HG03342 (cell line): Measurements from ENCODE around the gene WDR93.
A peak's percentile ranks its signal among the peaks of the same experiment; 100 is the strongest.

ENCODE experiments used
- ATAC-seq: cut with Tn5 transposase; IDR thresholded peaks from one replicate; pipeline ENCODE4 v1.9.1; 2021; ENCODE audit warnings: mild to moderate bottlenecking, moderate library complexity; ENCODE audit not compliant: unreplicated experiment

Gene WDR93

DNA sequence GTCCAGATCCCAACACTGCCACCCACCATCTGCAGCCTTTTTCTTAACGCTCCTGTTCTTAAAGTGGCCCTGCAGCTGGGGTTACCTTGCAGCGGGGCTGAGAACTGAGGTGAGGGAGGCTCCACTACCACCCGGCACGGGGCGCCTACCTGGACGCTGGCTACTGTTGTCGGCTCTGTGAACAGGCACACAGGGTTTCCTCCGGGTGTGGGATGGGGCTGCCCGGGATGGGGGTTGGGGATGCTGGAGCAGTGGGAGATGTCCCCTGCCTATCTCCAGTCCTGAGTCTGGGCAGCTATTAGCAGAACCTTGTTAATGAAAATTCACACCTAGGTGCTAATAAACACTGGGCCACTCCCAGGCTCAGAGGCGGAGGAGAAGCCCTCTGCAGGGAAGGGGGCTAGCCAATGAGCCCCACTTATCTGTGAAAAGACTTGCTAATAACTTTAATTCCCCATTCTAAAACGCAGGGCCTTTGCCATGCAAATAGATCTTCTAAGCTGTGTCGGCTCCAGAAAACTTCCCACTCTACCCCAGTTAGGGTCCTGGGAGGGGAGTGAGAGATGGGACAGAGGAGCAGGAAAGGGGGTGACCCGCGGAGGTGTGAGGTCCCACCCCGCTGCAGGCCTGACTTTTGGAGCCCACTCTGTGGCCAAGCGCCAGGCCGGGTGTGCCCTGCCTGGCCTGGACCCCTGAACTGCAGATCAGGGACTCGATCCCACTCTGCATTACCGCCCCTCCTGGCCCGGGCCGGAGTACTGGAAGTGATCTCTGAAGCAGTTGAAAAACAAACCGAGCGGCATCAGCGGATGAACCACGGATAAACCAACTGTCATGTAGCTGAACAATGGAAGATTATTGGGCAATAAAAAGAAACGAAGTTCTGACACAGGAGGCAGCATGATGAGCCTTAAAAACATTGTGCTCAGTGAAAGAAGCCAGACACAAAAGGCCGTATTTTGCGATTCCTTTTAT, 57.4 kb downstream of the WDR93 start:
- no peak for ATAC-seq

DNA sequence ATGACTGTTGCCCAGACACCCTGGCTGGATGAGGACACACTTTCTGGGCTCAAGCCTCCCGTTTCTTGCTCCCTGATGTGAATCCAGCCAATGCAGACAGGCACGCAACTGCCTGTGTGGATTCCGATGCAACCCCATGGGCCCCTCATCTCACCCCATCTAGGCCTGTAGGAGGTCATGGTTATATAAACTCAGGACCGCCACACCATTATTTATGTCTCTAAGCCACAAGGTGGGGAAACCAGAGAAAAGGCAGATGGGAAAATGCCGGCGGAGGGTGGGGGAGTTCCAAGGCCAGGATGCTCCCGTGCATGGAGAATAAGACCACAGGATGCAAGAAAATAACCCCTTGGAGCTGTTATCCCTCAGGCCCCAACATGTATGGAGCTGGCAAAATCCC, 58.4 kb downstream of the WDR93 start:
- no peak for ATAC-seq

DNA sequence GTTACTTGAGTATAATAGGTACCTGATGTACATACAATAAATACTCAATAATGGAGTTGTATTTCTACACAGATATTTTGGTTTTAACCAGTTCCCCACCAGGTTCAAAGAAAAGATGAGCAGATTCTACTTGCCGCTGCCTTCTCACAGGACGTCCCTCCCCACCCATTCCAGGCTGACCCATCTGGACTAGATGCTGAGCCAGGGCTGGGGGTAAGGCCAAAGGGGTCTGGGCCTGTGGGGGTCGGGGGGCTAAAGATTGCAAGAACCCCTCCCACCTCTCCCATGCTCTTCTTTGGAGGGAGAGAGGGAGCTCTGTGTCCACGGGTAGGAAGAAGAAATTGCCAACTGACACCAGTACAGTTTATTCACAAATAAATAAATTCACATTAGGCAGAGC, 58.9 kb downstream of the WDR93 start:
- no peak for ATAC-seq

DNA sequence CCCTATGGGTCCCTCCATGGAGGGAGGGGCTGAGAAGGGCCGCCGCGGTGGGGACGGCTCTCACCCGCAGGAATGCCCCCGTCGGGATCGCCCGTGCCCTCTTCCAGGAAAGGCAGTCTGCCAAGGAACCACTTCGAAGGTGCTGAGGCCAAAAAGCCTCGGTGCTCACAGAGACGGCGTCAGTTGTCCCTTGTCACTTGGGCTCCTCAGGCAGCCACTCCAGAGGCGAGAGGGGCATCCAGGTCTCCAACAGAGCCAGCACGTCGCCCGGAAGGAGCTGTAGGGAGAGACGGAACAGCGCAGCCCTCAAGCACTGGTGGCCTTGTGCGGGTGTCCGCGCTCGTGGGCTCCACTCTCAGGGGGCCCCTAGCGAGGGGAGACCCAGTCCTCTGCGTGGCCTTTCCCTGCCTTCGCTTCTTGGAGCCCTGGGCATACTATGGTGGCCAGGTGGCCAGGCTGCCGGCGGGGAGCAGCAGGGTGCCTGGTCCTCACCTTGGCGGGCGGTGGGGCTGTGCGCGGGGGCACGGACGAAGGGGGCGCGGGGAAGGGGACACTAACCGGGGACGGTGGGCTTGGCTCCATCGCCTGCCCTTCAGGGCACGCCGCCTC, 59.4 kb downstream of the WDR93 start:
- no peak for ATAC-seq

DNA sequence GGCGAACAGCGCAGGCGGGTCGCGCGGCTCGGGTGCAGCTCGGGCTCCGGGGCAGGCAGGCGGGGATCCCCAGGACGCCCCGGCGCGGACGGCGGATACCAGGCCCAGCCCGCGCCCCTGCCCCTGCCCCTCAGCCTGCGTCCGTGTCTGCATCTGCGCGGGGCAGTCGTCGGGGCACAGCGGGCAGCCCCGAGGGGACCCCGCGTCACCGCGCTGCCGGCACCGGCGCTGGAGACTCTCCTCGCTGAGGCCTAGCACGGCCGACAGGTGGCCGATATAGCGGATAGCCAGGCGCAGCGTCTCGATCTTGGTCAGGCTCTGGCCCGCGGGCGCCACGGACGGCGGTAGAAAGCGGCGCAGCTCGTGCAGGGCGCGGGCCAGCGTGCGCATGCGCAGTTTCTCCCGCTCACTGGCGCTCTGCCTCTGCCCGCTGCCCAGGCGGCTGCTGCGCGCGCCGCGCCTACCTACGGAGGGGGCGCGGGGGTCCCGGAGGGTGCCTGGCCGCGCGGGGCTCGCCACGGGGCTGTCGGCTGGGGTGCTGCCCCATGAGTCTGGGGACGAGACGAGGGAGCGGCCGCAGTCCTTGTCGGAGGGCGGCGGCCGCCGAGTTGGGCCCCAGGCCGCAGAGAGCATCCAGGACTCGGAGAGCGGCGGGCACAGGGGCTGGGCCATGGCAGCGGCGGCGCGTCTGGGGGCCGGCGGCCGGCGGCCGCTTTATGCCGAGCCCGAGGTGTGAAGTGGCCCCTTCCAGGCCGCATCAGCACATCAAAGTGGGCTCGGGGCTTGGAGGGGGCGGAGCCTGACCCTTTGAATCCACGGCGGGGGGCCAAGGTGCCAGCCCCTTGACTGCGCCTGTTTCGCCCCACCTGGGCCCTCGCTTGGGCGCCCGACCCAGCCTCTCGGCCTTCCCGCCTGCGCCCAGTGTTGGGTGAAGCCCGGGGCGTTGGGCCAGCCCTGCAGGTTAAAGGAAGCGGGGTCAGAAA, 60.2 kb downstream of the WDR93 start, which contains the start of gene MESP1:
Gene MESP1, minus strand, starts transcription at position 690 of the 983 bp plus-strand sequence. Its CDS starts 18 bp downstream, at position 672.
- peak; percentile 96 for ATAC-seq

DNA sequence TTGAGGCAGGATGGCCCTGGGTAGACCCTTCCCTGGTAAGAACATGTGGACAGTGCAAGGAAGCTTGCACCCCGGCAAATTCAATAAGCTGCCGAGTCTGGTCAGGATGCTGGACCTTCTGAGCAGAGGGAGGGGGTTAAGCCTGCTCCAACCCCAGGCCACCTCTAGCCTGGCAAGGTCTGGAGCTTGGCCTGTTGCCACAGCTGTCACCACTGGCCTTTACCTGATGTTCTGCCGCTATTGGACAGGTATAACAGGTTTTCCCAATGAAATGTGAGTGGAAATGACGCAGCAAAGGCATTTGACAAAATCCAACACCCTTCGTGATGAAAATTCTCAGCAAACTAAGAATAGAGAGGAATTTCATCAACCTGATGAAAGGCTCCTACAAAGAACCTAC, 61.1 kb downstream of the WDR93 start:
- no peak for ATAC-seq

DNA sequence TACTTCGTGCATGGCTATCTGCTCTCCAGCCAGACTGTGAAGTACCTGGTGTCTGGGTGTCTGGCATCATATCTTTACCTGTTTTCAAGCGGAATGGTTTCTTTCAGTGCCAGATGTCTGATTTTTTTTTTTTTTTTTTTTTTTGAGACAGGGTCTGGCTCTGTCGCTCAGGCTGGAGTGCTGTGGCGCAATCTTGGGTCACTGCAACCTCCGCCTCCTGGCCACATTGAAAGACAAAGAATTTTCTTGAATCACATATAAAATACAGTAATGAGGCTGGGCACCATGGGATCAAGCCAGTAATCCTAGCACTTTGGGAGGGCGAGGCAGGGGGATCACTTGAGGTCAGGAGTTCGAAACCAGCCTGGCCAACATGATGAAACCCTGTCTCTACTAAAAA, 63.2 kb downstream of the WDR93 start:
- no peak for ATAC-seq

DNA sequence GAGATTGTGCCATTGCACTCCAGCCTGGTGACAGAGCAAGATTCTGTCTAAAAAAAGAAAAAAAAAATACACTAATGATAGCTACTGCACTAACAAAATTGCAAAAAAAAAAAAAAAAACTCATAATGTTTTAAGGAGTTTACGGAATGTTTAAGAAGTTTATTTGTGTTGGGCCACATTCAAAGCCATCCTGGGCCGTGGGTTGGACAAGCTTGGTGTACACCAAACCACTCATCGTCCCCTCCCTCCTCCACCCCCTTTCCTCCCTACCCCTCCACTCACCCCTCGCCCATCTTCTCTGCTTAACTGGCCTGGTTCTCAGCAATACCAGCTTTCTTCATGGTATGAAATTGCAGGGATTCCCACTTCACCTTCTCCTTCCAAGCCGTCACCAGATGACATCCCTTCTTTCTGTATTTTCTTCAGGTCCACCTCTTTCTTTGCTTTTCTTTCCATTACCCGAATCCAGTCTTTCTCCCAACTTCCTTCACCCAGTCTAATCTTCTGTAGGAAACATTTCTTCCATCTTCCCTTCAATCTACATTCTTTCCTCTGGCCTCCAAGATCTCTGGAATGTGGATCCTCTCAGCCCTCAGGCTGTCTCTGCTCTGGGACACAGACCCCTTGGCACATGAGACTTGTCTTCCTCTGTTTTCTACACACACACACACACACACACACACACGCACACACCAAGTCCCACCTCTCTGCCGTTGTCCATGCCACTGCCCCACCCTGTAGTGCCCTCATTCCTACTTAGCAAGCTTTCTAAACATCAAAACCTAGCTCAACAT, 63.9 kb downstream of the WDR93 start:
- no peak for ATAC-seq

DNA sequence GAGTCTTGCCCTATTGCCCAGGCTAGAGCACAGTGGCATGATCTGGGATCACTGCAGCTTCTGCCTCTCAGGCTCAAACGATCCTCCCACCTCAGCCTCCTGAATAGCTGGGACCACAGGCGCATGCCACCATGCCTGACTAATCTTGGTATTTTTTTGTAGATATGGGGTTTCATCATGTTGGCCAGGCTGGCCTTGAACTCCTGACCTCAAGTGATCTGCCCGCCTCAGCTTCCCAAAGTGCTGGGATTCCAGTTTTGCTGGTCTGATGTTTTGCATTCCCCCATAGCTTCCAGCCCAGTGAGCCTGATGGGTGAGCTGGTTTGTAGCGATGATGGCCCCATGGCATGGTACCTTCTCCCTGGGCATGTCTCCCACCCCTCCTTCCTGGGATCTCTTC, 65.1 kb downstream of the WDR93 start:
- no peak for ATAC-seq

DNA sequence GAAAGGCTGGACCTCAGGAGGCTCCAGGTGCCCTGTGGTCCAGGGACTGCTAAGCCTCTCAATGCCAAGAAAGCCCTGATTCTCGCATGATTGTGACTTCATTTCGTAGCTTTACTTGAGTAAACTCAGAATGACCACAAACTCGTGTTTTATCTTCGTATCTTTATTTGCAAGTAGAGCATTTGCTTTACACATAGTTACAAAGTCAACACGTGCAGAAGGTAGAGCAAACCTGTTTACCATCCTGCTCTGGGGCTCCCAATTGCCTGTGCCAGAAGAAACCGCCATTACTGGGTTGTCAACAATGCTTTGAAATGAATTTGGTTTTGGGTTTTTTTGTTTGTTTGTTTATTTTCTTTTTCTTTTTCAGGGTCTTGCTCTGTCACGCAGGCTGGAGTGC, 66.3 kb downstream of the WDR93 start:
- ATAC-seq: no peak

DNA sequence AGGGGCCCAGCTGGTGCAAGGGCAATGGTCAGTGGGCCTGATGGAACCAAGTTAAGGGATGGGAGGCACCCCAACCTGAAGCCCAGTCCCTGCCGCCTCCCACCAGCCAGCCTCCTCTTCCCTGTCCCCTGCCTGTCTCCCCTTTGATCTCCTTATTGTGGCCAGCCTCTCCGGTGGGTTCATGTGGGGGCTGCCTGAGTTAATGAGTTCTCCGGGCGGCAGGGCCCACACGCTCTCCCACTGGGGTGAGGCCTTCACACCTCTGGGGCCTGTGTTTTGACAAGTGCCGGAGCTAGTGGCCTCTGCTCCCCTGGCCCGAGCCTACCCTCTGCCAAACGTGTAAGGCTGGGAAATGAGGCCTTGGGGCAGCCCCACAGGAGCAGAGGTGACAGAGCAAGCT, 67.7 kb downstream of the WDR93 start:
- ATAC-seq: no peak

DNA sequence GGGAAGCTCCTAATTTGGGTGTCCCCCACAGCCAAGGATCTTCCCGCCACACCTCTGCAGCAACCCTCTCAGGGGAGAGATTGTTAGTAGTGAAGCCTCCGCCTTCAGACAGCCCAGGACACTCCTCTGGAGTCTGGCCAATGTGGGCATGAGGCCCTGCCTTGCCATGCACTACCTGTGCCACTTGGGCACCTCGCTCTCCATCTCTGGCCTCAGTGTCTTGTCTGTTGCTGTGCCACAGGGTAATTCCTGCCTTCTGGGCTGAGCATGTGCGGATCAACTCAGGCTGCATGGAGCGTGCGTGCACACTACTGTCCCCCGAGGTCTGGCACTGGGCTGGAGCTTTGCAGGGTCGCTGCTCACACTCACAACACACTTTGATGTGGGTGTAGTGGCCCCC, 68.4 kb downstream of the WDR93 start:
- no peak for ATAC-seq

DNA sequence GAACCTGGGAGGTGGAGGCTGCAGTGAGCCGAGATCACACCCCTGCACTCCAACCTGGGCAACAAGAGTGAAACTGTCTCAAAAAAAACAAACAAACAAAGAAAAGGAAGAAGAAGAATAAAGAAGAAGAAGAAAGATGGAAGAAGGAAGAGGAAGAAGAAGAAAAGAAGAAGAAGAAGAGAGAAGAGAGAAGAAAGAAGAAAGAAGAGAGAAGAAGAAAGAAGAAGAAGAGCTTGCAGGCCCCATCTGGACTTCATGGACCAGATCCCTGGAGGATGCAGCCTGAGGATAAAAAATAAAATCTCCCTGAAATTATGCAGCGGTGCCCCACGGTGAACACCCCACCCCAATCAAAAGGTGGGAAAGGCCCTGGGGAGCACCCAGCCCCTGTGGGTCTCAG, 69.2 kb downstream of the WDR93 start:
- no peak for ATAC-seq

DNA sequence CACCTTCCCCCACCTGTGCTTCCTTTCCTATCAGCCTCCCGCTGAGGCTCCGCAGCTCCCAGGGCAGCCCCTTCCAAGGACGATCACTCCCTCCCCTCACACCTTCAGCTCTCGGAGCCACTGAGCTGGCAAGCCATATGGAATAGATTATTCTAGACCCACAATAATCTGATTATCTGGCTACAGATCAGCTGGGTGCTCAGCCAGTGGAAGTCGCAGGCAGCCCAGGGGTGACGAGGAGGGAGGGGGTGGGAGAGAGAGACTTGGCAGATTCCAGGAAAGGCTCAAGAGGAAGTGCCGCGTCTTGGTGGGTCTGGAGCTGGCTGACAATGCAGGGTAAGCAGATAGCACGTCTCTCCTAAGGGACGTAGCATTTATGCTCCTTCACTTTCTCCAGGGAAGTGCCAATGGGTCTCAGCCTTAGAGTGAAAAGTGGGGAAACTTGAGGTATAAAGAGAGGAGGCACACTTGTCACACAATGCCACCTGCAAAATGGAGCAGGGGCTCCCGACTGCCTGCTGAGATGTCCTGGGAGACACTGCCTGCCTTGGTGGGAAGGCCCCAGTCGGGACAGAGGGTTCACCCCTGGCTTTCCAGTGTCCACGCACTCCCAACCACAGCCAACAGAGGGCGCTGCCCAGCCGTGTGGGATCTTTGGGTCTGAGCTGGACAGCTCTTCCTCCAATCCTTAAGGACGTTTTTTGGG, 69.8 kb downstream of the WDR93 start:
- peak; percentile 76 for ATAC-seq

DNA sequence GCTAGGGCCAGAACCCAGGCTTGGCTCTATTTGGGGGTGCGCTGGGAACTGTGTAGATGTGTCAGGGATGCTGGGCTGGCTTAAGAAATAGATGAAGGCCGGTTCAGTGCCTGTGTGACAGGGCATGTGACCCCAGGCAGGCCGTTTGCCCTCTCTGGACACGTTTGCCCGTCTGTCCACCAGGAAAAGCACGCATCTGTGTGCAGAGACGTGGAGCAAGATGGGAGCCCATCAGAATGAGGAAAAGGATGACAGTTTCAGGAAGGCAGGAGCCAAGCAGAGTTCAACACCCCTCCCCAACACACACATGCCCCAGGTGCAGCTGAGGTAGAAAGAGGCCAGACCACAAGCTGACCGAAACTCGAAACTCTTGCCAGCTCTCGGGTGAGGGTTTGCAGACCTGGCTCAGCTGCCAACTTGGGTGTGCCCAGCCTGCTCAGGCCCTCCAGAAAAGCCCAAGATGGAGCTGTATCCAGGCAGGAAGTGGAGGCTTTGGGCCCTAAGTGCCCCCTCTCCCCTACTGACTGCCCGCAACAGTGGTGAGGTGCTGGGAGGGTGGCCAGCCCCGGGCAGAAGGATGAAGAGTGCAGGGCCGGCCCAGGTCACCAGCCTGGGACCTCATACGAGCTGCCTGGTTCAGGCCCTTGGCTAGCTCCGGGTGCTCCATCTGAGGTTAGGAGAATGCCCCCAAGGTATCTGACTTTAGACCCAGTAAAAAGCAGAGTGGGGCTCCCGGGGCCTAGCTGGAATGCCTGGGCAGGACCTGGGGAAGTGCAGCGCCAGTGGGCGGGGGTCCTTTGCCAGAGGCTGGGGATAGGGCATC, 70.6 kb downstream of the WDR93 start:
- ATAC-seq: no peak

DNA sequence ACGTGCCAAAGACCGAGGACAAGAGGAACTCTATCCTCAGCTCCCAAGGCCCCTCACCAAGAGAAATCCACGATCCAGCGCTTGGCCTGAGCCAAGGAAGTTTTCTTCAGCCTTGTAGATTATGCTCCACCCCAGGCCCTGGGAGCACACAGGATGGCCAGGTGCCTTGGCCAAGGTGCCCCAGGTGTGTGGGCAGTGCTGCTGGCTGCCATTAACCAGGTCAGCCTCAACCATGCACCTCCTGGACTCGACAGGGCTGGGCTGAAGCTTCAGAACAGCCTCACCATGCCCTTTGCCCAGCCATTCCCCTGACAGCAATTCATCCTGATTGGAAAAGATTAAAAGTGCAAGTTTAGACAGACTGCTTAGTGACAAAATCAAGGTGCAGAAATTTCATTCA, 71.3 kb downstream of the WDR93 start:
- no peak for ATAC-seq

DNA sequence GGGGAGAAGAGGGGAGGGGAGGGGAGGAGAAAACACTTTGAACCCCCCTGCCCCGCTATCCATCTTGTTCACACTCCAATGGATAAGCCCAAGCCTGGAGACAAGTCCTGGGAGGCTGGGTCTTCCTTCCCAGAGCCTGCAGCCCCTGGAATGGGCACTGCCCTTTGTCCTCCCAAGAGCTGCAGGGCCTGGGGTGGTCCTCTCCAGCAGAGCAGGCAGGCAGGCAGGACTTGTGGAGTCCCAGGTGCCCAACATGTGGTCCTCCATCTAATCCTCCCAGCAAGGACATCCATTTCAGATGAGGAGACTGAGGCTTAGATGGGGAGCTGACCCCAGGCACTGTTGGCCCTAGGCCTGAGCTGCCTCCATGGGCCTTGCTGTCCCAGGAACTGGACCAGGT, 75.1 kb downstream of the WDR93 start:
- ATAC-seq: no peak

DNA sequence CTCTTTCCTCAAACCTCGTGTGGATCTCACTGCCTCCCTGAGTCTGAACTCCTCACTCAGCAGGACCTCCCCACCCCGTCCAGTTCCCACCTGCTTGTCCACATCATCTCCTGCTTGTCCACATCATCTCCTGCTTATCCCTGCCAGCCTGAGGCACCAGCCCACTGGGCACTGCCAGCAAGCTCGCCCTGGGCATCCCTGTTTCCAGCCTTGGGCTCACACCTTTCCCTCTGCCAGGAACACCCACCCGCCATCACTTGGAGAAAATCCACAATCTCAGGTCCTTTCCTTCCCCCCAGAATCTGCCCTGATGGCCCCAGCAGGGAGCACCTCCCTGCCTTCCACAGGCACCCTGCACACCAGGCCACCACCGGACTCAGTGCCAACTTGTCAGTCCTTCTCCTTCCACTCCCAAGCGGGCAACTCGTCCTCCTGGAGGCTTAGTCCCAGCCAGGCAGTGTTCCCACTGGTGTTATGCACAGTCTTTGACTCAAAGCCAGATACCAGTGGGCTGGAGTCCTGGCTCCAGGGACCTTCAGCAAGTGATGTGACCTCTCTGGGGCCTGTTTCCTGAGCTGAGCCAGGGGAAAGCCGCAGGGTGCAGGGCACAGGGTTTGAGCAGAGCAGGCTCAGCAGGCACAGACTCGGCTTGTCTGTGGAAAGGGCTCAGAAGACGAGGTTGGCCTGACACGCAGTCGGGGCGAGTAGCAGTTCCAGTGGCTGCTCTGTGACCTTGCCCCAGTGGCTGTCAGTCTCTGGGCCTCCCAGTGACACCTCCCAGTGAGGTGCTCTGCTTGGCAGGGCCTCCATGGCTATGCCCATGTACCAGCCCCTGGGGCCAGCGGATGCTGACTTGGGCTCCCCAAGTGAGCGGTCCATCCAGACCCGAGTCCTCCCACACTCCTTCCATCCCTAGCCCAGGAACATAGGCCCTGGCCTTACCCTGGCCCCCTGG, 76.0 kb downstream of the WDR93 start:
- no peak for ATAC-seq
